Activated CD8-positive, alpha-beta T cell treated with anti-CD3 and anti-CD28 coated beads for 36 hours (primary cell): Measurements from ENCODE around the gene FAM83G. TPM values are rescaled to one million over a fixed set of nuclear protein-coding genes. Genes with fewer than 3 reads are reported as not detected.

ENCODE experiments used
- ATAC-seq: fragments of 200-7000 bp; cut with Tn5 transposase; one replicate; pipeline ENCODE4 v1.10.0; 2021; ENCODE audit warnings: mild to moderate bottlenecking, moderate library complexity
- CTCF ChIA-PET: fragments of 350-600 bp; sonication (Branson Sonifier 250); formaldehyde crosslinking; loops from one replicate; lab custom pipeline; 2021; ENCODE audit warnings: antibody characterized with exemption; lab: Charles Lee
- POLR2A ChIA-PET: fragments of 350-600 bp; sonication (Branson Sonifier 250); formaldehyde crosslinking; loops from one replicate; lab custom pipeline; 2021; ENCODE audit warnings: antibody characterized with exemption; lab: Charles Lee
- DNase-seq: peaks from one replicate; pipeline ENCODE4 v3.0.0-alpha.2; 2020
- H3K27ac Mint-ChIP-seq: one replicate; pipeline ENCODE4 v1.8.0; 2021; ENCODE audit warnings: mild to moderate bottlenecking, mixed read lengths
- H3K27me3 Mint-ChIP-seq: one replicate; pipeline ENCODE4 v1.8.0; 2021; ENCODE audit warnings: mixed read lengths
- H3K36me3 Mint-ChIP-seq: one replicate; pipeline ENCODE4 v1.8.0; 2021; ENCODE audit warnings: low read depth, mixed read lengths
- H3K4me1 Mint-ChIP-seq: one replicate; pipeline ENCODE4 v1.8.0; 2021; ENCODE audit warnings: low read depth, mixed read lengths
- H3K4me3 Mint-ChIP-seq: one replicate; pipeline ENCODE4 v1.8.0; 2021; ENCODE audit warnings: mild to moderate bottlenecking, moderate library complexity, mixed read lengths
- H3K9me3 Mint-ChIP-seq: one replicate; pipeline ENCODE4 v1.8.0; 2021; ENCODE audit warnings: mixed read lengths
- CTCF ChIP-seq: fragments of 200-600 bp; IDR thresholded peaks from one replicate; pipeline ENCODE4 v1.8.0; 2022; ENCODE audit warnings: antibody characterized with exemption, mild to moderate bottlenecking
- intact Hi-C: fragments of 100-400 bp; cut with micrococcal nuclease; formaldehyde crosslinking; loops from one replicate; pipeline ENCODE4 v1.10.0; 2022
- total RNA-seq, 2 experiments: library from RNA; stranded (reverse); gene quantifications; one replicate each; pipeline ENCODE4 v1.2.3, GENCODE V29; 2021

FAM83G gene
- total RNA-seq, 2 experiments from 2014 or later = 11.9 to 12.1 TPM

DNA sequence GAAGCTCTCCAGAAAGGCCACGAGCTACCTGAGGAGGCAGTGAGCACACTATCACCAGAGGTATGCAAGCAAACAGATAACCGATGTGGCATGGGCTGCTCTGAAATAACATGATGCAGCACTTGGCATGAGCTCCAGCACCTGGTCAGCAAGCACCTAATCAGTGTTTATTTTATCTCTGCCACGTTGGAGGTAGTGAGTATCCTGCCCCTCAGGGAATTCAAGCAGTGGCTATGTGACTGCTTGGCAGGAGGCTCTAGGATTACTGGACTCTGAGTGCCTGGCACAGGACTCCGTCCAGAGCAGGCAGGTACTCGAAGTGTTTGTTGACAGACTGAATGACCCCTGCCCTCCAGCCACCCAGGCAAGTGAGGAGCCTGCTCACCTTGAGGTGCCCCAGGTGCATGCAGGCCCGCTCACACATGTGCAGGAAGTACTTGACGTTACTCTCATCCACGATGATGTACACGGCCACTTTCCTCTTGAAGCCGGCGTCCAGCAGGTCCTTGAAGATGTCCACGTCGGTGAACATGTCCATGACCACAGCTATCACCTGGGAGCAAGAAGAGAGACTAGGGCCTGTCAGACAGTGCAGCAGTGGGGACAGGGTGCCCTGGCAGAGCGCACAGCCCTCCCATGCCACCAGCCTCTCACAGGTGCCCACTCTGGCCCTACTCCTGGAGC is 16.6 kb downstream of the FAM83G start:
- DNase-seq (no peak), ATAC-seq (no peak)
- Mint-ChIP-seq H3K4me1 (peaks cover 31% of the 10 kb centered on the region), H3K27me3 (no peaks in the 10 kb centered on the region), H3K9me3 (no peaks in the 10 kb centered on the region), H3K36me3 (peaks cover 8% of the 10 kb centered on the region), H3K4me3 (no peak overlapping the region), H3K27ac (no peak overlapping the region)
- TF ChIP-seq CTCF = no peak
- ChIA-PET CTCF (interaction anchor here (1.0 to 1.2 kb wide), 2 partner anchors 13 to 27 kb away, joined by 3 to 4 read pairs; no protein-coding TSS in a partner anchor), POLR2A (interaction anchor here (0.9 to 1.2 kb wide), 2 partner anchors 10 to 12 kb away, joined by 3 to 5 read pairs; no protein-coding TSS in a partner anchor)
- intact Hi-C loops = no loop called here

- Mint-ChIP-seq H3K27me3 (no peaks in the 10 kb centered on the region), H3K4me1 (peaks cover 24% of the 10 kb centered on the region), H3K27ac (no peak overlapping the region), H3K36me3 (peaks cover 8% of the 10 kb centered on the region), H3K4me3 (no peak overlapping the region), H3K9me3 (no peaks in the 10 kb centered on the region)
- intact Hi-C loops = no loop called here
- ATAC-seq (no peak), DNase-seq (no peak)
- TF ChIP-seq CTCF = no peak
- ChIA-PET CTCF (interaction anchor here (1.2 kb wide), 1 partner anchor 26 kb away, joined by 3 read pairs; no protein-coding TSS in a partner anchor), POLR2A (no interaction called here)
Observed at GRCh38 chr17:18987230-18987610, 17.3 kb downstream of the FAM83G start.

GRCh38 chr17:18986541-18987229 is 17.9 kb downstream of the FAM83G start:
- CTCF ChIA-PET = interaction anchor here (1.2 kb wide), 1 partner anchor 26 kb away, joined by 3 read pairs; no protein-coding TSS in a partner anchor
- DNase-seq (peak; percentile 52), ATAC-seq (peak; percentile 52)
- H3K36me3 Mint-ChIP-seq = peaks cover 8% of the 10 kb centered on the region
- intact Hi-C loops = no loop called here
- POLR2A ChIA-PET = interaction anchor here (0.6 to 1.2 kb wide), 2 partner anchors 11 to 36 kb away, joined by 3 read pairs; no protein-coding TSS in a partner anchor
- no peak overlapping the region for H3K27ac Mint-ChIP-seq
- no peaks in the 10 kb centered on the region for H3K27me3 Mint-ChIP-seq
- peaks cover 22% of the 10 kb centered on the region for H3K4me1 Mint-ChIP-seq
- no peaks in the 10 kb centered on the region for H3K9me3 Mint-ChIP-seq
- H3K4me3 Mint-ChIP-seq = no peak overlapping the region
- no peak for TF ChIP-seq CTCF

DNA sequence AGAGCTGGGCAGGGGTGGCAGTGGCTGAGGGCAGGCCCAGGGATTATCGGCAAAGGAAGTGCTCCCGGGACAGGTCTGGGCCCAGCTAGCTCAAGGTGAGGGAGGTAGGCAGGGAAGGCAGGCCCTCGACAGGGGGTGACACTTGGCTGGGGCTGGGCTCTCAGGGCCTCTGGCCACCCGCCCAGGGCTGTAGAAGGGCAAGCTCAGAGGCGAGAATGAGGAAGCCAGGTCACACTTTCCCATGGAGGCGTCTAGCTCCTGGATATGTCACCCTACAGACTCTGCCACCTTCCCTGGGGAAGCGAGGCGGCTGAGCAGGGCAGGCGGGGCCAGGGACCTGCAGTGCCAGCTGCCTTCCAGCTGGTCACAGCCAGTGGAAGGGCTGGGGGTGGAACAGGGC is 19.1 kb downstream of the FAM83G start:
- H3K27ac Mint-ChIP-seq = no peak overlapping the region
- no peaks in the 10 kb centered on the region for H3K9me3 Mint-ChIP-seq
- no peak for TF ChIP-seq CTCF
- ChIA-PET POLR2A (interaction anchor here (1.2 kb wide), 1 partner anchor 37 kb away, joined by 3 read pairs; no protein-coding TSS in a partner anchor), CTCF (interaction anchor here (0.7 to 1.3 kb wide), 2 partner anchors 16 to 24 kb away, joined by 3 to 4 read pairs; no protein-coding TSS in a partner anchor)
- peaks cover 8% of the 10 kb centered on the region for H3K36me3 Mint-ChIP-seq
- peaks cover 19% of the 10 kb centered on the region for H3K4me1 Mint-ChIP-seq
- ATAC-seq (no peak), DNase-seq (no peak)
- no peak overlapping the region for H3K4me3 Mint-ChIP-seq
- H3K27me3 Mint-ChIP-seq = no peaks in the 10 kb centered on the region
- intact Hi-C loops = no loop called here
